DOHH2 (cell line): ENCODE results near the gene ZNF385B.

ENCODE experiments used
- CTCF ChIP-seq: fragments of 200-600 bp; sonication (generic); IDR thresholded peaks from one replicate; pipeline ENCODE4 v1.5.1; 2014; ENCODE audit warnings: antibody characterized with exemption, mild to moderate bottlenecking, low read depth, low read length; ENCODE audit not compliant: poor library complexity, severe bottlenecking
- EZH2phosphoT487 ChIP-seq: fragments of 200-600 bp; sonication (generic); IDR thresholded peaks from 2 replicates; pipeline ENCODE4 v1.6.1; 2017; ENCODE audit warnings: borderline replicate concordance, mild to moderate bottlenecking, antibody characterized with exemption, low read length, moderate library complexity, mixed read lengths

GRCh38 chr2:179555691-179556283, 305.6 kb downstream of the ZNF385B start:
- TF ChIP-seq CTCF: no peak
- no peak for TF ChIP-seq EZH2phosphoT487
